Progenitor cell of endocrine pancreas (in vitro differentiated cells): Measurements from ENCODE around the gene XRCC6. TPM values are rescaled to one million over a fixed set of nuclear protein-coding genes. Genes with fewer than 3 reads are reported as not detected.

ENCODE experiments used
- DNase-seq: peaks from one replicate; pipeline ENCODE4 v3.0.0; 2021; ENCODE audit warnings: low spot score; ENCODE audit not compliant: unreplicated experiment
- H3K27ac Mint-ChIP-seq: 2 replicates; pipeline ENCODE4 v1.8.0; 2021; ENCODE audit warnings: mild to moderate bottlenecking, moderate library complexity, mixed read lengths
- H3K27me3 Mint-ChIP-seq: 2 replicates; pipeline ENCODE4 v1.8.0; 2021; ENCODE audit warnings: mixed read lengths
- H3K36me3 Mint-ChIP-seq: 2 replicates; pipeline ENCODE4 v1.8.0; 2022; ENCODE audit warnings: mixed read lengths; ENCODE audit not compliant: insufficient read depth
- H3K4me1 Mint-ChIP-seq: 2 replicates; pipeline ENCODE4 v1.8.0; 2021; ENCODE audit warnings: low read depth, mixed read lengths
- H3K4me3 Mint-ChIP-seq: 2 replicates; pipeline ENCODE4 v1.8.0; 2021; ENCODE audit warnings: low read depth, mild to moderate bottlenecking, moderate library complexity, mixed read lengths
- H3K9me3 Mint-ChIP-seq: 2 replicates; pipeline ENCODE4 v1.8.0; 2021; ENCODE audit warnings: low read depth, mixed read lengths
- total RNA-seq: library from RNA; stranded (reverse); gene quantifications from 2 replicates; pipeline ENCODE4 v1.2.1, GENCODE V29; 2021
- TF ChIP-seq, protein P1 (sequence below): fragments of 200-600 bp; sonication (generic); IDR thresholded peaks from one replicate; pipeline ENCODE4 v1.5.0; 2021; ENCODE audit warnings: antibody characterized with exemption, mild to moderate bottlenecking; ENCODE audit not compliant: unreplicated experiment

Gene XRCC6
- total RNA-seq, 1 donor from 2014 or later: 272 TPM

DNA sequence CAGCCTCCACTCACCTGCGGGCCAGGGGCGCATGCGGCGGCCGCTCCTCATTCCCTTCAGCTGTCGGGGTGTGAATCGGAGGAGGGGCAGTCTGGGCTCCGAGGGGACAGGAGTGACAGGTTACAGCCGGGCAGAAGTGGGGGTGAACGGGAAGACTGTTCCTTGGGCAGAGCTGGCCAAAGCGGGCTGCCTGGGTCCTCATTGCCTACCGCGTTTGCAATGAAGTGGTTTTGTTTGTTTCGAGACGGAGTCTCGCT lies 78.9 kb downstream of the XRCC6 start:
- DNase-seq: no peak
- peaks cover 4% of the 10 kb centered on the region for H3K27me3 Mint-ChIP-seq
- H3K36me3 Mint-ChIP-seq: no peaks in the 10 kb centered on the region
- H3K9me3 Mint-ChIP-seq: no peaks in the 10 kb centered on the region
- H3K4me3 Mint-ChIP-seq: no peak overlapping the region
- H3K27ac Mint-ChIP-seq: no peak overlapping the region
- peaks cover 2% of the 10 kb centered on the region for H3K4me1 Mint-ChIP-seq
- TF ChIP-seq, protein P1, sequence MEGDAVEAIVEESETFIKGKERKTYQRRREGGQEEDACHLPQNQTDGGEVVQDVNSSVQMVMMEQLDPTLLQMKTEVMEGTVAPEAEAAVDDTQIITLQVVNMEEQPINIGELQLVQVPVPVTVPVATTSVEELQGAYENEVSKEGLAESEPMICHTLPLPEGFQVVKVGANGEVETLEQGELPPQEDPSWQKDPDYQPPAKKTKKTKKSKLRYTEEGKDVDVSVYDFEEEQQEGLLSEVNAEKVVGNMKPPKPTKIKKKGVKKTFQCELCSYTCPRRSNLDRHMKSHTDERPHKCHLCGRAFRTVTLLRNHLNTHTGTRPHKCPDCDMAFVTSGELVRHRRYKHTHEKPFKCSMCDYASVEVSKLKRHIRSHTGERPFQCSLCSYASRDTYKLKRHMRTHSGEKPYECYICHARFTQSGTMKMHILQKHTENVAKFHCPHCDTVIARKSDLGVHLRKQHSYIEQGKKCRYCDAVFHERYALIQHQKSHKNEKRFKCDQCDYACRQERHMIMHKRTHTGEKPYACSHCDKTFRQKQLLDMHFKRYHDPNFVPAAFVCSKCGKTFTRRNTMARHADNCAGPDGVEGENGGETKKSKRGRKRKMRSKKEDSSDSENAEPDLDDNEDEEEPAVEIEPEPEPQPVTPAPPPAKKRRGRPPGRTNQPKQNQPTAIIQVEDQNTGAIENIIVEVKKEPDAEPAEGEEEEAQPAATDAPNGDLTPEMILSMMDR: no peak

DNA sequence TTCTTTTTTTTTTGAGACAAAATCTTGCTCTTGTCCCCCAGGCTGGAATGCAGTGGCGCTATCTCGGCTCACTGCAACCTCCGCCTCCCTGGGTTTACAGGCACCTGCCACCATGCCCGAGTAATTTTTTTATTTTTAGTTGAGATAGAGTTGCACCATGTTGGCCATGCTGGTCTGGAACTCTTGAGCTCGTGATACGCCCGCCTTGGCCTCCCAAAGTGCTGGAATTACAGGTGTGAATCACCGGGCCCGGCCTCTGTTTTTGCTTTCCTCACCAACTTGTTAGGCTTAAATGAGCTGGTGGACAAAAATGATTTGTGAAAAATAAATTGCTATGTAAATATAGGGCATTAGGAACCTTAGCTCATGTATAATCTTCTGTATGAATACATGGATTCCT lies 81.7 kb downstream of the XRCC6 start:
- H3K36me3 Mint-ChIP-seq: no peaks in the 10 kb centered on the region
- TF ChIP-seq, protein P1: no peak
- no peak for DNase-seq

DNA sequence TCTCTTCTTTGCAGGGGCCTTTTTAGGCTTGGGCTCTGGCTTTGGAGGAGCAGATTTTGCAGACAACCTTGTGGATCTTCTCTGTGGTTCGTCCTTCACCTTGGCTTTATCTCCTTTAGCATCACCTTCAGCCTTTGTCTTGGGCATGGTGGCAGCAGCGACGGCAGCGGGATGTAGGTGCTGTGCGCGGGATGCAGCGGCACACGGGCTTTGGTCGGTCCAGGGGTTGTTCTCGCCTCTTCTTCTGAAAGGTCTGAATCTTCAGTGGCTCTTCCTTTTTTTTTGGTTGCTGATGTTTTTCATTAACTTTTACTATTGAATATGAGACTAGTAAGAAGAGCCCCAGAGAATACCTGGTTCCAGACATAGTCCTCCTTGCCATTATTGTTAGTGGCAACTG lies 88.2 kb downstream of the XRCC6 start:
- no peak overlapping the region for H3K27ac Mint-ChIP-seq
- TF ChIP-seq, protein P1: no peak
- H3K9me3 Mint-ChIP-seq: no peaks in the 10 kb centered on the region
- H3K4me3 Mint-ChIP-seq: no peak overlapping the region
- H3K4me1 Mint-ChIP-seq: no peaks in the 10 kb centered on the region
- peaks cover 32% of the 10 kb centered on the region for H3K27me3 Mint-ChIP-seq
- H3K36me3 Mint-ChIP-seq: no peaks in the 10 kb centered on the region
- DNase-seq: no peak

More for the DNA sequence above, 81.7 kb downstream of the XRCC6 start:
- H3K27ac Mint-ChIP-seq: no peak overlapping the region
- no peak overlapping the region for H3K4me3 Mint-ChIP-seq
- H3K27me3 Mint-ChIP-seq: peaks cover 8% of the 10 kb centered on the region
- no peaks in the 10 kb centered on the region for H3K9me3 Mint-ChIP-seq
- no peaks in the 10 kb centered on the region for H3K4me1 Mint-ChIP-seq

DNA sequence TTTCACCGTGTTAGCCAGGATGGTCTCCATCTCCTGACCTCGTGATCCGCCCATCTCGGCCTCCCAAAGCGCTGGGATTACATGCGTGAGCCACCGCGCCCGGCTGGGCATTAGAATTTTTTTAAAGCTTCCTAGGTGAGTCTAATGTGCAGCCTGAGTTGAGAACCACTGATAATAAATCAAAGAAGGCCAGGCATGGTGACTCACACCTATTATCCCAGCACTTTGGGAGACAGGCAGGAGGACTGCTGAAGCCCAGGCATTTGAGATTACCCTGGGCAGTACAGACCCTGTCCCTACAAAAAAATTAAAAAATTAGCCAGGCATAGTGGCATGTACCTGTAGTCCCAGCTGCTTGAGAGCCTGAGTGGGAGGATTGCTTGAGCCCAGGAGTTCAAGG lies 91.9 kb downstream of the XRCC6 start:
- Mint-ChIP-seq H3K4me3 (no peak overlapping the region), H3K27ac (no peak overlapping the region), H3K9me3 (no peaks in the 10 kb centered on the region), H3K36me3 (no peaks in the 10 kb centered on the region), H3K27me3 (peaks cover 26% of the 10 kb centered on the region), H3K4me1 (no peaks in the 10 kb centered on the region)
- TF ChIP-seq, protein P1: no peak
- DNase-seq: no peak

Other genes starting within 250 kb of the XRCC6 start
- gene TEF, start 239.4 kb upstream of the XRCC6 start, total RNA-seq: 11.4 and 11.5 TPM in 2 replicates
- gene TOB2, start 174.5 kb upstream of the XRCC6 start, total RNA-seq: 66.9 and 72.4 TPM in 2 replicates
- gene PHF5A, start 152.6 kb upstream of the XRCC6 start, total RNA-seq: 44.3 and 52.9 TPM in 2 replicates
- gene ACO2, start 152.2 kb upstream of the XRCC6 start, total RNA-seq: 67.4 and 69.7 TPM in 2 replicates
- 43.5 and 44.1 TPM in 2 replicates for gene POLR3H, start 76.8 kb upstream of the XRCC6 start, total RNA-seq
- gene CSDC2, start 60.3 kb upstream of the XRCC6 start, total RNA-seq: 1.7 TPM in 2 replicates
- 46.0 and 51.3 TPM in 2 replicates for gene PMM1, start 31.5 kb upstream of the XRCC6 start, total RNA-seq
- 37.4 TPM in 2 replicates for gene DESI1, start 252 bp upstream of the XRCC6 start, total RNA-seq
- 119 and 129 TPM in 2 replicates for gene SNU13, start 67.6 kb downstream of the XRCC6 start, total RNA-seq
- 1.0 and 1.5 TPM in 2 replicates for gene MEI1, start 78.2 kb downstream of the XRCC6 start, total RNA-seq
- 23.3 and 24.2 TPM in 2 replicates for gene CCDC134, start 179.4 kb downstream of the XRCC6 start, total RNA-seq
- 154 and 156 TPM in 2 replicates for gene SREBF2, start 211.8 kb downstream of the XRCC6 start, total RNA-seq